WTC11 (cell line): Measurements from ENCODE around the gene BICD2.

Experiments
- CBFB ChIP-seq: sonication (generic); formaldehyde crosslinking; IDR thresholded peaks from 2 replicates; pipeline ENCODE4 v1.8.1; 2022; ENCODE audit warnings: mild to moderate bottlenecking, low read depth, missing genetic modification reagents
- CREB1 ChIP-seq: sonication (generic); formaldehyde crosslinking; IDR thresholded peaks from 2 replicates; pipeline ENCODE4 v1.8.0; 2023; ENCODE audit warnings: mild to moderate bottlenecking, missing genetic modification reagents
- ELF4 ChIP-seq: sonication (generic); formaldehyde crosslinking; IDR thresholded peaks from 2 replicates; pipeline ENCODE4 v1.8.1; 2022; ENCODE audit warnings: low read depth, mild to moderate bottlenecking, moderate library complexity, missing genetic modification reagents
- EMX1 ChIP-seq: fragments of 250-450 bp; sonication (Bioruptor Pico); IDR thresholded peaks from 2 replicates; pipeline ENCODE4 v1.8.0; 2021; ENCODE audit warnings: mild to moderate bottlenecking
- FOXJ3 ChIP-seq: sonication (generic); formaldehyde crosslinking; IDR thresholded peaks from 2 replicates; pipeline ENCODE4 v1.9.0; 2021; ENCODE audit warnings: missing genetic modification reagents, mild to moderate bottlenecking, borderline replicate concordance
- FOXP4 ChIP-seq: sonication (generic); formaldehyde crosslinking; IDR thresholded peaks from 2 replicates; pipeline ENCODE4 v1.8.0; 2022; ENCODE audit warnings: mild to moderate bottlenecking, missing genetic modification reagents
- GABPB1 ChIP-seq: sonication (generic); formaldehyde crosslinking; IDR thresholded peaks from 2 replicates; pipeline ENCODE4 v1.8.1; 2023; ENCODE audit warnings: mild to moderate bottlenecking, missing genetic modification reagents
- MAX ChIP-seq: sonication (generic); formaldehyde crosslinking; IDR thresholded peaks from 2 replicates; pipeline ENCODE4 v1.8.0; 2022; ENCODE audit warnings: mild to moderate bottlenecking, missing genetic modification reagents
- TF ChIP-seq, protein P1 (sequence below): fragments of 200-600 bp; IDR thresholded peaks from 2 replicates; pipeline ENCODE4 v1.8.0; 2022; ENCODE audit warnings: antibody characterized with exemption
- TF ChIP-seq, protein P2 (sequence below): sonication (generic); formaldehyde crosslinking; IDR thresholded peaks from 2 replicates; pipeline ENCODE4 v1.8.0; 2022; ENCODE audit warnings: mild to moderate bottlenecking, missing genetic modification reagents
- TF ChIP-seq, protein P3 (sequence below): sonication (generic); formaldehyde crosslinking; IDR thresholded peaks from 2 replicates; pipeline ENCODE4 v1.8.1; 2023; ENCODE audit warnings: mild to moderate bottlenecking, missing genetic modification reagents, moderate library complexity

GRCh38 chr9:92725266-92725545, 39.4 kb downstream of the BICD2 start:
- TF ChIP-seq, protein P1, sequence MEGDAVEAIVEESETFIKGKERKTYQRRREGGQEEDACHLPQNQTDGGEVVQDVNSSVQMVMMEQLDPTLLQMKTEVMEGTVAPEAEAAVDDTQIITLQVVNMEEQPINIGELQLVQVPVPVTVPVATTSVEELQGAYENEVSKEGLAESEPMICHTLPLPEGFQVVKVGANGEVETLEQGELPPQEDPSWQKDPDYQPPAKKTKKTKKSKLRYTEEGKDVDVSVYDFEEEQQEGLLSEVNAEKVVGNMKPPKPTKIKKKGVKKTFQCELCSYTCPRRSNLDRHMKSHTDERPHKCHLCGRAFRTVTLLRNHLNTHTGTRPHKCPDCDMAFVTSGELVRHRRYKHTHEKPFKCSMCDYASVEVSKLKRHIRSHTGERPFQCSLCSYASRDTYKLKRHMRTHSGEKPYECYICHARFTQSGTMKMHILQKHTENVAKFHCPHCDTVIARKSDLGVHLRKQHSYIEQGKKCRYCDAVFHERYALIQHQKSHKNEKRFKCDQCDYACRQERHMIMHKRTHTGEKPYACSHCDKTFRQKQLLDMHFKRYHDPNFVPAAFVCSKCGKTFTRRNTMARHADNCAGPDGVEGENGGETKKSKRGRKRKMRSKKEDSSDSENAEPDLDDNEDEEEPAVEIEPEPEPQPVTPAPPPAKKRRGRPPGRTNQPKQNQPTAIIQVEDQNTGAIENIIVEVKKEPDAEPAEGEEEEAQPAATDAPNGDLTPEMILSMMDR = no peak
- TF ChIP-seq, protein P2, sequence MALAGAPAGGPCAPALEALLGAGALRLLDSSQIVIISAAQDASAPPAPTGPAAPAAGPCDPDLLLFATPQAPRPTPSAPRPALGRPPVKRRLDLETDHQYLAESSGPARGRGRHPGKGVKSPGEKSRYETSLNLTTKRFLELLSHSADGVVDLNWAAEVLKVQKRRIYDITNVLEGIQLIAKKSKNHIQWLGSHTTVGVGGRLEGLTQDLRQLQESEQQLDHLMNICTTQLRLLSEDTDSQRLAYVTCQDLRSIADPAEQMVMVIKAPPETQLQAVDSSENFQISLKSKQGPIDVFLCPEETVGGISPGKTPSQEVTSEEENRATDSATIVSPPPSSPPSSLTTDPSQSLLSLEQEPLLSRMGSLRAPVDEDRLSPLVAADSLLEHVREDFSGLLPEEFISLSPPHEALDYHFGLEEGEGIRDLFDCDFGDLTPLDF (CRISPR knock-in tag) = no peak
- TF ChIP-seq ELF4 (CRISPR knock-in tag) (no peak), GABPB1 (no peak), FOXJ3 (CRISPR knock-in tag) (no peak), EMX1 (CRISPR knock-in tag) (no peak), MAX (CRISPR knock-in tag) (no peak), FOXP4 (CRISPR knock-in tag) (no peak), CREB1 (CRISPR knock-in tag) (no peak), CBFB (CRISPR knock-in tag) (no peak)
- TF ChIP-seq, protein P3, sequence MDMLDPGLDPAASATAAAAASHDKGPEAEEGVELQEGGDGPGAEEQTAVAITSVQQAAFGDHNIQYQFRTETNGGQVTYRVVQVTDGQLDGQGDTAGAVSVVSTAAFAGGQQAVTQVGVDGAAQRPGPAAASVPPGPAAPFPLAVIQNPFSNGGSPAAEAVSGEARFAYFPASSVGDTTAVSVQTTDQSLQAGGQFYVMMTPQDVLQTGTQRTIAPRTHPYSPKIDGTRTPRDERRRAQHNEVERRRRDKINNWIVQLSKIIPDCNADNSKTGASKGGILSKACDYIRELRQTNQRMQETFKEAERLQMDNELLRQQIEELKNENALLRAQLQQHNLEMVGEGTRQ (CRISPR knock-in tag) = no peak
